Renal cortical epithelial cell (primary cell): ENCODE data around the gene RGS6. TPM values are rescaled to one million over a fixed set of nuclear protein-coding genes. Genes with fewer than 3 reads are reported as not detected.

Experiments
- DNase-seq: peaks from one replicate; pipeline ENCODE4 v3.0.0-alpha.2; 2011; ENCODE audit warnings: low read depth
- total RNA-seq: library from RNA; depleted of rRNA; stranded (reverse); fragments of >200 nt; gene quantifications from 2 replicates; pipeline ENCODE4 v1.2.3, GENCODE V29; 2014

RGS6 gene
- total RNA-seq, 1 donor from 2014 or later, result not detected

GRCh38 chr14:71947947-71948500 lies 15.8 kb downstream of the RGS6 start:
- DNase-seq, result no peak

- no peak for DNase-seq
Measured at GRCh38 chr14:71952381-71953363, 20.4 kb downstream of the RGS6 start.

- no peak for DNase-seq
Measured at GRCh38 chr14:71956920-71957563, 24.8 kb downstream of the RGS6 start.

- DNase-seq, result no peak
Measured at GRCh38 chr14:71959055-71959454, 26.8 kb downstream of the RGS6 start.

- DNase-seq, result no peak
Measured at GRCh38 chr14:71960494-71961353, 28.5 kb downstream of the RGS6 start.

- DNase-seq, result no peak
Measured at GRCh38 chr14:71961972-71962371, 29.7 kb downstream of the RGS6 start.

- DNase-seq, result no peak
Measured at GRCh38 chr14:71964716-71965115, 32.5 kb downstream of the RGS6 start.

GRCh38 chr14:71966528-71966927 lies 34.3 kb downstream of the RGS6 start:
- DNase-seq, result no peak

- no peak for DNase-seq
Measured at GRCh38 chr14:71967704-71968103, 35.5 kb downstream of the RGS6 start.

GRCh38 chr14:71970272-71970671 lies 38.0 kb downstream of the RGS6 start:
- no peak for DNase-seq

GRCh38 chr14:71985538-71986189 lies 53.4 kb downstream of the RGS6 start:
- no peak for DNase-seq

- DNase-seq, result no peak
Measured at GRCh38 chr14:71988476-71988875, 56.2 kb downstream of the RGS6 start.

- no peak for DNase-seq
Measured at GRCh38 chr14:71988939-71989338, 56.7 kb downstream of the RGS6 start.

- no peak for DNase-seq
Measured at GRCh38 chr14:71994416-71994815, 62.2 kb downstream of the RGS6 start.

GRCh38 chr14:71995741-71996140 lies 63.5 kb downstream of the RGS6 start:
- no peak for DNase-seq

GRCh38 chr14:71996610-71997009 lies 64.4 kb downstream of the RGS6 start:
- DNase-seq, result no peak

GRCh38 chr14:72000907-72001306 lies 68.7 kb downstream of the RGS6 start:
- DNase-seq, result no peak

- DNase-seq, result no peak
Measured at GRCh38 chr14:72002731-72003130, 70.5 kb downstream of the RGS6 start.

GRCh38 chr14:72008666-72009065 lies 76.4 kb downstream of the RGS6 start:
- DNase-seq, result no peak

- DNase-seq, result no peak
Measured at GRCh38 chr14:72010474-72010873, 78.2 kb downstream of the RGS6 start.

GRCh38 chr14:72013721-72014345 lies 81.6 kb downstream of the RGS6 start:
- DNase-seq, result no peak
